Thyroid gland (tissue), 4 donors: ENCODE data around the gene PLCB4.

ENCODE experiments used
- POLR2A ChIP-seq, 2 donors: fragments of 450-650 bp; IDR thresholded peaks; one replicate each; pipeline ENCODE4 v1.6.1; 2017; ENCODE audit warnings: antibody characterized with exemption in 2 of 2, mild to moderate bottlenecking in 2 of 2, moderate library complexity in 1 of 2
- TF ChIP-seq, protein P1 (sequence below), 6 experiments: fragments of 200-600 bp in 3 of 6; fragments of 450-650 bp in 3 of 6; sonication (generic) in 3 of 6; IDR thresholded peaks; one replicate each; pipeline ENCODE4 v1.5.1; 2016 to 2019; ENCODE audit warnings: antibody characterized with exemption in 6 of 6, mild to moderate bottlenecking in 2 of 6, inconsistent platforms in 1 of 6, moderate library complexity in 1 of 6

DNA sequence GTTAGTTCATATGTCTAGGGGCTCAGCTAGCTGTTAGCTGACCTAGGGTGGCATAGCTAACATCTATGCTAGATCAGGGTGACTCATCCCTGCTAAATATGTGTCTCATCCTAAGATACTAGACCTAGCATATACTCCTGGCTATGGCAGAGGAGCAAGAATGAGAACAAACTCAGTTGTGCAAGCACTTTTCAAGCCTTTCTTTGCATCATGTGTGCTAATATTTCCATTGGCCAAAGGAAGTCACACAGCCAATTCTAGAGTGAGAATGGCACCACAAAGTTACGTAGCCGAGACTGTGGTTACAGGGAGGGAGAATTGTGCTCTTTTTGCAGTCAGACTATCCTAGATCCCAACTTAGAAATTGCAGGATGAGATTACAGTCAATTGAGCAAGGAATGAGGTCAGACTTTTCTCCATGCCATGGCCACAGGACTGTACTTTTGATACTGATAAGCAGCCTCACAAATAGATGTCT is 78.7 kb downstream of the PLCB4 start:
- TF ChIP-seq, protein P1, sequence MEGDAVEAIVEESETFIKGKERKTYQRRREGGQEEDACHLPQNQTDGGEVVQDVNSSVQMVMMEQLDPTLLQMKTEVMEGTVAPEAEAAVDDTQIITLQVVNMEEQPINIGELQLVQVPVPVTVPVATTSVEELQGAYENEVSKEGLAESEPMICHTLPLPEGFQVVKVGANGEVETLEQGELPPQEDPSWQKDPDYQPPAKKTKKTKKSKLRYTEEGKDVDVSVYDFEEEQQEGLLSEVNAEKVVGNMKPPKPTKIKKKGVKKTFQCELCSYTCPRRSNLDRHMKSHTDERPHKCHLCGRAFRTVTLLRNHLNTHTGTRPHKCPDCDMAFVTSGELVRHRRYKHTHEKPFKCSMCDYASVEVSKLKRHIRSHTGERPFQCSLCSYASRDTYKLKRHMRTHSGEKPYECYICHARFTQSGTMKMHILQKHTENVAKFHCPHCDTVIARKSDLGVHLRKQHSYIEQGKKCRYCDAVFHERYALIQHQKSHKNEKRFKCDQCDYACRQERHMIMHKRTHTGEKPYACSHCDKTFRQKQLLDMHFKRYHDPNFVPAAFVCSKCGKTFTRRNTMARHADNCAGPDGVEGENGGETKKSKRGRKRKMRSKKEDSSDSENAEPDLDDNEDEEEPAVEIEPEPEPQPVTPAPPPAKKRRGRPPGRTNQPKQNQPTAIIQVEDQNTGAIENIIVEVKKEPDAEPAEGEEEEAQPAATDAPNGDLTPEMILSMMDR (IDR thresholded peaks at IDR 0.05) = no peak
- no peak for TF ChIP-seq POLR2A (IDR thresholded peaks at IDR 0.05)
